Endothelial cell of umbilical vein (primary cell): ENCODE results near the gene CASP5. TPM values are rescaled to one million over a fixed set of nuclear protein-coding genes. Genes with fewer than 3 reads are reported as not detected.

ENCODE experiments used
- BruUV-seq: library from RNA; stranded (reverse); fragments of 400-500 nt; replicated peaks from 2 replicates; lab custom pipeline; 2021; lab: Mats Ljungman, UMichigan
- CTCF ChIA-PET: fragments of 300-600, 350-600 bp; sonication (Branson Sonifier 250); formaldehyde crosslinking; loops from one replicate; lab custom pipeline; 2021; ENCODE audit warnings: antibody characterized with exemption, inconsistent platforms; lab: Charles Lee
- POLR2A ChIA-PET: fragments of 300-600, 350-600 bp; sonication (Branson Sonifier 250); formaldehyde crosslinking; loops from one replicate; lab custom pipeline; 2021; ENCODE audit warnings: antibody characterized with exemption, inconsistent platforms; lab: Charles Lee
- DNase-seq: peaks from one replicate; pipeline ENCODE4 v3.0.0-alpha.2; 2011; ENCODE audit warnings: low read depth, low spot score
- FAIRE-seq: peaks from 2 replicates; lab custom pipeline; 2011; peaks lifted over from hg19 to GRCh38; lab: Jason Lieb, UNC
- H2AFZ ChIP-seq: 2 replicates; pipeline ENCODE4 v1.6.0; 2012; ENCODE audit warnings: low read depth, low read length, control low read depth, inconsistent platforms
- H3K27ac ChIP-seq: 2 replicates; pipeline ENCODE4 v1.5.1; 2011; ENCODE audit warnings: low read depth, mild to moderate bottlenecking, control low read depth, low read length, moderate library complexity; ENCODE audit not compliant: insufficient read depth
- H3K27me3 ChIP-seq, 2 experiments: 2 replicates each; pipeline versions ENCODE4 v1.6.0 to v1.6.1; 2011; ENCODE audit warnings: low read length in 2 of 2, mixed read lengths in 1 of 2; ENCODE audit not compliant: control insufficient read depth in 2 of 2, insufficient read depth in 2 of 2
- H3K36me3 ChIP-seq, 2 experiments: 2 replicates in 1 of 2; 3 replicates in 1 of 2; pipeline ENCODE4 v1.5.1; 2011; ENCODE audit warnings: low read length in 2 of 2, mild to moderate bottlenecking in 1 of 2, moderate library complexity in 1 of 2; ENCODE audit not compliant: control insufficient read depth in 2 of 2, insufficient read depth in 2 of 2; ENCODE audit errors: extremely low read depth in 1 of 2
- H3K4me1 ChIP-seq: 3 replicates; pipeline ENCODE4 v1.5.1; 2011; ENCODE audit warnings: mild to moderate bottlenecking, low read length; ENCODE audit not compliant: control insufficient read depth, insufficient read depth; ENCODE audit errors: extremely low read depth
- H3K4me2 ChIP-seq: 2 replicates; pipeline ENCODE4 v1.6.1; 2011; ENCODE audit warnings: low read length, control low read depth, mixed read lengths; ENCODE audit not compliant: insufficient read depth
- H3K4me3 ChIP-seq, 3 experiments: fragments of 200-600 bp in 1 of 3; sonication (generic), shearing (Covaris generic) in 1 of 3; replicated peaks in 1 of 3; 2 replicates each; pipeline ENCODE4 v1.5.1; 2011 to 2016; ENCODE audit warnings: control low read depth in 3 of 3, low read length in 3 of 3, mild to moderate bottlenecking in 2 of 3, inconsistent platforms in 1 of 3, low read depth in 1 of 3, moderate library complexity in 1 of 3; ENCODE audit not compliant: insufficient read depth in 1 of 3
- H3K79me2 ChIP-seq: 2 replicates; pipeline ENCODE4 v1.6.0; 2012; ENCODE audit warnings: low read length, inconsistent platforms; ENCODE audit not compliant: control insufficient read depth, insufficient read depth
- H3K9ac ChIP-seq: replicated peaks from 2 replicates; pipeline ENCODE3; 2011; ENCODE audit warnings: low read length, control low read depth; ENCODE audit not compliant: insufficient read depth; ENCODE audit errors: extremely low read depth
- H3K9me1 ChIP-seq: replicated peaks from 3 replicates; pipeline ENCODE4 v1.6.0; 2011; ENCODE audit warnings: mild to moderate bottlenecking, low read length; ENCODE audit not compliant: control insufficient read depth, insufficient read depth; ENCODE audit errors: extremely low read depth
- H3K9me3 ChIP-seq: replicated peaks from 2 replicates; pipeline ENCODE4 v1.5.1; 2012; ENCODE audit warnings: low read length, inconsistent platforms; ENCODE audit not compliant: control insufficient read depth, insufficient read depth
- H4K20me1 ChIP-seq: replicated peaks from 2 replicates; pipeline ENCODE3; 2011; ENCODE audit warnings: mild to moderate bottlenecking, low read length; ENCODE audit not compliant: control insufficient read depth, insufficient read depth; ENCODE audit errors: extremely low read depth
- CTCF ChIP-seq, 2 donors: IDR thresholded peaks; 1 replicate in 1 of 2; 2 replicates in 1 of 2; pipeline ENCODE4 v1.5.1; 2011; ENCODE audit warnings: low read length in 2 of 2, mild to moderate bottlenecking in 2 of 2, moderate library complexity in 2 of 2, control low read depth in 1 of 2, inconsistent platforms in 1 of 2, low read depth in 1 of 2; ENCODE audit not compliant: insufficient read depth in 1 of 2; ENCODE audit errors: extremely low read depth in 1 of 2
- EZH2 ChIP-seq: IDR thresholded peaks from 2 replicates; pipeline ENCODE4 v1.6.1; 2012; ENCODE audit warnings: borderline replicate concordance, low read depth, mild to moderate bottlenecking, moderate library complexity, low read length, inconsistent platforms; ENCODE audit not compliant: severe bottlenecking
- FOS ChIP-seq: IDR thresholded peaks from 2 replicates; pipeline ENCODE4 v1.6.1; 2011; ENCODE audit warnings: mild to moderate bottlenecking, low read length, moderate library complexity, borderline replicate concordance; ENCODE audit not compliant: insufficient read depth
- GATA2 ChIP-seq: IDR thresholded peaks from 2 replicates; pipeline ENCODE4 v1.7.0; 2011; ENCODE audit warnings: low read depth, mild to moderate bottlenecking, moderate library complexity, mixed read lengths, low read length; ENCODE audit not compliant: insufficient read length, insufficient read depth
- JUN ChIP-seq: IDR thresholded peaks from 2 replicates; pipeline ENCODE4 v1.6.1; 2011; ENCODE audit warnings: borderline replicate concordance, low read depth; ENCODE audit not compliant: insufficient read length, insufficient read depth
- MAX ChIP-seq: IDR thresholded peaks from 2 replicates; pipeline ENCODE4 v1.6.1; 2011; ENCODE audit not compliant: insufficient read depth, insufficient read length
- MYC ChIP-seq: IDR thresholded peaks from one replicate; pipeline ENCODE4 v1.6.1; 2011; ENCODE audit warnings: mild to moderate bottlenecking, low read depth, low read length
- POLR2A ChIP-seq: IDR thresholded peaks from 2 replicates; pipeline ENCODE4 v1.6.1; 2012; ENCODE audit warnings: low read depth, mild to moderate bottlenecking, control low read depth, low read length
- POLR2AphosphoS5 ChIP-seq: IDR thresholded peaks from 2 replicates; pipeline ENCODE4 v1.6.1; 2012; ENCODE audit warnings: low read depth, mild to moderate bottlenecking, control low read depth, low read length, moderate library complexity; ENCODE audit not compliant: insufficient read depth
- dilution Hi-C: fragments of 300-500 bp; cut with MboI; formaldehyde crosslinking; loops from one replicate; pipeline ENCODE4 v1.15.0; 2019; ENCODE audit warnings: low sequenced_read_pairs; ENCODE audit not compliant: extremely low pct_ligation_motif_present
- intact Hi-C: fragments of 100-400 bp; cut with micrococcal nuclease; formaldehyde crosslinking; loops from one replicate; pipeline ENCODE4 v1.10.0; 2022
- polyA plus RNA-seq, 4 experiments: library from polyadenylated mRNA; depleted of rRNA in 3 of 4; stranded (reverse) in 3 of 4; unstranded in 1 of 4; fragments of >200 nt; gene quantifications; 2 replicates each; pipeline versions ENCODE4 v1.2.1 to v1.2.3, GENCODE V29; 2011 to 2012; ENCODE audit warnings: missing spikeins in 1 of 4
- total RNA-seq: library from RNA; stranded (reverse); gene quantifications from 2 replicates; pipeline ENCODE4 v1.2.3, GENCODE V29; 2021

CASP5 gene
- total and polyA plus RNA-seq, 2 donors (not counting 3 experiments of a cell fraction or from before 2014, with no cell fraction given): not detected

- no peaks in the 10 kb centered on the region for H3K36me3 ChIP-seq
- peak overlapping the region; percentile 34 for H3K27ac ChIP-seq
- ChIA-PET POLR2A (no interaction called here), CTCF (no interaction called here)
- peak overlapping the region; percentile 55 for H3K4me2 ChIP-seq
- no peaks in the 10 kb centered on the region for H3K9me1 ChIP-seq
- H3K4me1 ChIP-seq: peaks cover 12% of the 10 kb centered on the region
- dilution Hi-C loops (no loop called here), intact Hi-C loops (loop anchor here (1.0 kb wide), 2 partner anchors 42 to 239 kb away; no protein-coding TSS in a partner anchor)
- H4K20me1 ChIP-seq: no peaks in the 10 kb centered on the region
- H3K79me2 ChIP-seq: no peaks in the 10 kb centered on the region
- TF ChIP-seq MYC: no peak
- TF ChIP-seq POLR2AphosphoS5: no peak
- no peak for TF ChIP-seq FOS
- TF ChIP-seq EZH2: no peak
- no peak for TF ChIP-seq MAX
- no peak for TF ChIP-seq GATA2
- no peak for TF ChIP-seq JUN
- no peak for TF ChIP-seq POLR2A
- TF ChIP-seq CTCF (IDR thresholded peaks at IDR 0.05; ENCODE audit: extremely low read depth in 1 of 2, insufficient read depth in 1 of 2, low read depth in 1 of 2, low read length in 2 of 2): no peak
- no TSS peak for BruUV-seq
- peak overlapping the region; percentile 23 for H3K9ac ChIP-seq
- H3K27me3 ChIP-seq: no peaks in the 10 kb centered on the region
- H3K4me3 ChIP-seq: no peak overlapping the region
- H2AFZ ChIP-seq: peak overlapping the region; percentile 51
- DNase-seq (no peak), FAIRE-seq (no peak)
- no peaks in the 10 kb centered on the region for H3K9me3 ChIP-seq
Measured at GRCh38 chr11:105005451-105005845, 17.5 kb downstream of the CASP5 start.
